ENCODE measurements around the gene PAN2. TPM values are rescaled to one million over a fixed set of nuclear protein-coding genes. Genes with fewer than 3 reads are reported as not detected.
A peak's percentile ranks its signal among the peaks of the same experiment; 100 is the strongest.

The PAN2 gene, protein sequence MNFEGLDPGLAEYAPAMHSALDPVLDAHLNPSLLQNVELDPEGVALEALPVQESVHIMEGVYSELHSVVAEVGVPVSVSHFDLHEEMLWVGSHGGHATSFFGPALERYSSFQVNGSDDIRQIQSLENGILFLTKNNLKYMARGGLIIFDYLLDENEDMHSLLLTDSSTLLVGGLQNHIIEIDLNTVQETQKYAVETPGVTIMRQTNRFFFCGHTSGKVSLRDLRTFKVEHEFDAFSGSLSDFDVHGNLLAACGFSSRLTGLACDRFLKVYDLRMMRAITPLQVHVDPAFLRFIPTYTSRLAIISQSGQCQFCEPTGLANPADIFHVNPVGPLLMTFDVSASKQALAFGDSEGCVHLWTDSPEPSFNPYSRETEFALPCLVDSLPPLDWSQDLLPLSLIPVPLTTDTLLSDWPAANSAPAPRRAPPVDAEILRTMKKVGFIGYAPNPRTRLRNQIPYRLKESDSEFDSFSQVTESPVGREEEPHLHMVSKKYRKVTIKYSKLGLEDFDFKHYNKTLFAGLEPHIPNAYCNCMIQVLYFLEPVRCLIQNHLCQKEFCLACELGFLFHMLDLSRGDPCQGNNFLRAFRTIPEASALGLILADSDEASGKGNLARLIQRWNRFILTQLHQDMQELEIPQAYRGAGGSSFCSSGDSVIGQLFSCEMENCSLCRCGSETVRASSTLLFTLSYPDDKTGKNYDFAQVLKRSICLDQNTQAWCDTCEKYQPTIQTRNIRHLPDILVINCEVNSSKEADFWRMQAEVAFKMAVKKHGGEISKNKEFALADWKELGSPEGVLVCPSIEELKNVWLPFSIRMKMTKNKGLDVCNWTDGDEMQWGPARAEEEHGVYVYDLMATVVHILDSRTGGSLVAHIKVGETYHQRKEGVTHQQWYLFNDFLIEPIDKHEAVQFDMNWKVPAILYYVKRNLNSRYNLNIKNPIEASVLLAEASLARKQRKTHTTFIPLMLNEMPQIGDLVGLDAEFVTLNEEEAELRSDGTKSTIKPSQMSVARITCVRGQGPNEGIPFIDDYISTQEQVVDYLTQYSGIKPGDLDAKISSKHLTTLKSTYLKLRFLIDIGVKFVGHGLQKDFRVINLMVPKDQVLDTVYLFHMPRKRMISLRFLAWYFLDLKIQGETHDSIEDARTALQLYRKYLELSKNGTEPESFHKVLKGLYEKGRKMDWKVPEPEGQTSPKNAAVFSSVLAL
- 53.5 and 72.5 TPM in 2 replicates for total RNA-seq (2022)
- Bru-seq, nascent RNA: percentile 58 among the genes with signal in this experiment
- BruChase-seq, experiment 1, labeled RNA remaining after a 6-hour chase: percentile 86 among the genes with signal in this experiment
- BruChase-seq, experiment 2, labeled RNA remaining after a 2-hour chase: percentile 74 among the genes with signal in this experiment
- long read RNA-seq, full-length matches to known transcripts: 1 of 14 reads
- long read RNA-seq, partial matches to known transcripts: 2 of 14 reads
- long read RNA-seq, other reads (novel, unspliced or antisense): 11 of 14 reads

DNA sequence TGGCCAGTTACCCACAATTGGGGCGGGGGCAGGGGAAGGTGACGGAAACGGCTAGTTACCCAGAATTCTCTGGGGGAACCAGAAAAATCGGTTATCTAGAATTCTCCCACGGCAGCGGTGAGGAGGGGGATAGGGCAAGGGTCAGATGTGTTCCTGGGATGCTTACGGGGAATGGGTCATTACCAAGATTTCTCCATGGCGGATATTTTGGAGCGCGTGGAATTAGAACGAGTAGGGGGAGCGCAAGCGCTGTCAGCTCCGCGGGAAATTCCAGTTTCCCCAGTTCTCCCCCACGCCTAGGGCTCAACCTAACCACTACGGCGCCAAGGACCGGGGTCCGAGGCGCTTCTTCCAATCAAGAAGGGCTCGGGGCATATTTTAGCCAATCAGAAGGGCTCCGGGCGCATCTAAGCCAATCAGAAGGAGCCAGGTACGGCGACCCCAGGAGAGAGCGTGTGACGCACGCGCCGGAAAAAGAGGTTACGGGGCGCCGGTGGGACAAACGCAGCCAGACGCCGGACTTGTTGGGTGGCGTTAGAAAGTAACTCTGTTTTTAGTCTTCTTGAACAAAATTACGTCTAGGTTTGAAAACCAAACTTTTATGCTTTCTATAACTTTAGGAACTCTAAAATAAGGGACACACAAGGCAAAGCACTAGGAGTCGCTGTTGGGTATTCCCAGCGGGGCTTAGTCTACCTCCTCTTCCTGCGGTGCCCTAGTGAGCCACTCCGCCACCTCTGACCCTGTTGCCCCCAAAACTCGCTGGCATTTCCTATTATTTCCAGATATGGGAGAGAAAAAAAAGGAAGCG lies at the start of gene PAN2:
Gene PAN2, minus strand, starts transcription at position 322 of the 811 bp plus-strand sequence. CDS start 906 bp downstream, outside the sequence.
- CTCF ChIA-PET: interaction anchor here (1.1 to 3.1 kb wide), 4 partner anchors 18 to 130 kb away, joined by 3 to 15 read pairs (median 4); partner anchors contain the start of genes CNPY2, STAT2 and TIMELESS
- Mint-ChIP-seq H3K4me3 (ENCODE audit: low read depth, unreplicated experiment) (peak within 1 kb of the TSS; percentile 79), H3K27ac (ENCODE audit: unreplicated experiment) (peak within 1 kb of the TSS; percentile 99), H3K9me3 (ENCODE audit: low read depth, unreplicated experiment) (no peaks in the 10 kb centered on the region), H3K4me1 (ENCODE audit: low read depth, unreplicated experiment) (peaks cover 27% of the 10 kb centered on the region), H3K27me3 (ENCODE audit: unreplicated experiment) (no peaks in the 10 kb centered on the region), H3K36me3 (ENCODE audit: insufficient read depth, unreplicated experiment) (peaks cover 26% of the 10 kb centered on the region)
- BruUV-seq (replicated peaks): no TSS peak
- DNase-seq: peak; percentile 96
- TF ChIP-seq, protein P1, sequence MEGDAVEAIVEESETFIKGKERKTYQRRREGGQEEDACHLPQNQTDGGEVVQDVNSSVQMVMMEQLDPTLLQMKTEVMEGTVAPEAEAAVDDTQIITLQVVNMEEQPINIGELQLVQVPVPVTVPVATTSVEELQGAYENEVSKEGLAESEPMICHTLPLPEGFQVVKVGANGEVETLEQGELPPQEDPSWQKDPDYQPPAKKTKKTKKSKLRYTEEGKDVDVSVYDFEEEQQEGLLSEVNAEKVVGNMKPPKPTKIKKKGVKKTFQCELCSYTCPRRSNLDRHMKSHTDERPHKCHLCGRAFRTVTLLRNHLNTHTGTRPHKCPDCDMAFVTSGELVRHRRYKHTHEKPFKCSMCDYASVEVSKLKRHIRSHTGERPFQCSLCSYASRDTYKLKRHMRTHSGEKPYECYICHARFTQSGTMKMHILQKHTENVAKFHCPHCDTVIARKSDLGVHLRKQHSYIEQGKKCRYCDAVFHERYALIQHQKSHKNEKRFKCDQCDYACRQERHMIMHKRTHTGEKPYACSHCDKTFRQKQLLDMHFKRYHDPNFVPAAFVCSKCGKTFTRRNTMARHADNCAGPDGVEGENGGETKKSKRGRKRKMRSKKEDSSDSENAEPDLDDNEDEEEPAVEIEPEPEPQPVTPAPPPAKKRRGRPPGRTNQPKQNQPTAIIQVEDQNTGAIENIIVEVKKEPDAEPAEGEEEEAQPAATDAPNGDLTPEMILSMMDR (IDR thresholded peaks at IDR 0.05; ENCODE audit: unreplicated experiment): peak; percentile 58
- intact Hi-C loops (cut with micrococcal nuclease; ENCODE audit: unreplicated experiment): loop anchor here (1.0 kb wide), 2 partner anchors 18 to 34 kb away; partner anchors contain the start of gene CS

DNA sequence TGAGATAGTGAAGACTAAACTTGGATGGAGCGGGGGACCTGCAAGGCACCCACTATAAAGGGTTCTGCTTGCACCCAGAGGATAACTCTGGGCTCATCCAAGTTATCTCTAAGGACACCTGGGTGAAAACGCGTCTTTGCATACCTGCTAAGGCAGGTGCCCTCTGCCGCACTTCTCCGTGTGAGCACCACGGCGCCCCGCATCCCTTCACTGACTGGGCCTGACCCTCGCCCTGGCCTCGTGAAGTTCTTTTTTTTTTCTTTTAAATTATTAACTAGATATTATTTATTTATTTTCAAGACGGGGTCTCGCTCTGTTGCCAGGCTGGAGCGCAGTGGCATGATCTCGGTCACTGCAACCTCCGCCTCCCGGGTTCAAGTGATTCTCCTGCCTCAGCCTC lies 48.8 kb upstream of the PAN2 start:
- H3K9me3 Mint-ChIP-seq (ENCODE audit: low read depth, unreplicated experiment): no peaks in the 10 kb centered on the region
- no peaks in the 10 kb centered on the region for H3K27me3 Mint-ChIP-seq (ENCODE audit: unreplicated experiment)
- no peak overlapping the region for H3K4me3 Mint-ChIP-seq (ENCODE audit: low read depth, unreplicated experiment)
- BruUV-seq (replicated peaks): no TSS peak
- intact Hi-C loops (cut with micrococcal nuclease; ENCODE audit: unreplicated experiment): no loop called here
- H3K4me1 Mint-ChIP-seq (ENCODE audit: low read depth, unreplicated experiment): peaks cover 8% of the 10 kb centered on the region
- TF ChIP-seq, protein P1 (IDR thresholded peaks at IDR 0.05; ENCODE audit: unreplicated experiment): no peak
- H3K27ac Mint-ChIP-seq (ENCODE audit: unreplicated experiment): no peak overlapping the region
- H3K36me3 Mint-ChIP-seq (ENCODE audit: insufficient read depth, unreplicated experiment): no peaks in the 10 kb centered on the region
- CTCF ChIA-PET: interaction anchor here (1.3 kb wide), 1 partner anchor 15 kb away, joined by 3 read pairs; no protein-coding TSS in a partner anchor
- no peak for DNase-seq

DNA sequence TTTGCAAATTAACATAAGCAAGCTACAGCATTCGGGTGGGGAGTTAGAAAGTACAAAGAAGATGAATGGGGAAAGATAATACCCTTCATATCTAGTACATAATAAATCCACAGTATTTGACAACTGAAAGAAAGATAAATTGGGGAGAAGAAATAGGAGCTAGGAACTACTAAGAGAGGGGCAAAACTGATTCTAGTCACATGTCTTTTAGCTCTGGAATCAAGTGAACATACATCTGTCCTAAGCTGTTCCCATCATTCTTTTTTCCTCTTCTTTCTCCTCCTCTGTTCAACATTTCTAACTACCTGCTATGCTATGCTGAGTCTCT lies 44.2 kb upstream of the PAN2 start:
- DNase-seq: no peak
- TF ChIP-seq, protein P1 (IDR thresholded peaks at IDR 0.05; ENCODE audit: unreplicated experiment): no peak
- Mint-ChIP-seq H3K36me3 (ENCODE audit: insufficient read depth, unreplicated experiment) (no peaks in the 10 kb centered on the region), H3K27ac (ENCODE audit: unreplicated experiment) (no peak overlapping the region), H3K27me3 (ENCODE audit: unreplicated experiment) (peaks cover 12% of the 10 kb centered on the region), H3K4me3 (ENCODE audit: low read depth, unreplicated experiment) (no peak overlapping the region), H3K4me1 (ENCODE audit: low read depth, unreplicated experiment) (no peaks in the 10 kb centered on the region), H3K9me3 (ENCODE audit: low read depth, unreplicated experiment) (peaks cover 5% of the 10 kb centered on the region)
- CTCF ChIA-PET: no interaction called here
- no TSS peak for BruUV-seq (replicated peaks)
- intact Hi-C loops (cut with micrococcal nuclease; ENCODE audit: unreplicated experiment): no loop called here
